ENCODE results near the gene SP110.
"Not testable (repeated sequence)": the region's sequence is repeated elsewhere in the genome, so short reads cannot be mapped to it uniquely, and the experiment has no call there.

The SP110 gene

GRCh38 chr2:230225486-230225885, 5.7 kb upstream of the SP110 start, which contains the start of gene SP140:
SP140 (plus strand) TSS chr2:230225736; CDS start chr2:230225845, 109 bp downstream.
- peak in 11 of 58 donors; percentile 0 to 14 (median 3) for DNase-seq

- no peak for DNase-seq
Measured at GRCh38 chr2:230224458-230224857, 4.7 kb upstream of the SP110 start.

GRCh38 chr2:230222829-230223228, 3.0 kb upstream of the SP110 start:
- not testable (repeated sequence) for DNase-seq

GRCh38 chr2:230221493-230221892, 1.7 kb upstream of the SP110 start:
- DNase-seq = no peak

- no peak for DNase-seq
Measured at GRCh38 chr2:230220347-230220969, 674 bp upstream of the SP110 start.

- peak in 1 of 58 donors; percentile 9 for DNase-seq
Measured at GRCh38 chr2:230218421-230218820, 1.4 kb downstream of the SP110 start.

- DNase-seq = no peak
Measured at GRCh38 chr2:230217424-230217823, 2.4 kb downstream of the SP110 start.

GRCh38 chr2:230216489-230216888, 3.3 kb downstream of the SP110 start:
- no peak for DNase-seq

- DNase-seq = no peak
Measured at GRCh38 chr2:230209422-230210051, 10.2 kb downstream of the SP110 start.

GRCh38 chr2:230208576-230208975, 11.2 kb downstream of the SP110 start:
- DNase-seq = no peak

- DNase-seq = no peak
Measured at GRCh38 chr2:230205721-230206120, 14.1 kb downstream of the SP110 start.

- DNase-seq = no peak
Measured at GRCh38 chr2:230205034-230205433, 14.8 kb downstream of the SP110 start.

GRCh38 chr2:230203110-230203676, 16.6 kb downstream of the SP110 start:
- no peak for DNase-seq

GRCh38 chr2:230202430-230203109, 17.2 kb downstream of the SP110 start:
- no peak for DNase-seq

GRCh38 chr2:230184727-230185578, 34.8 kb downstream of the SP110 start:
- DNase-seq = no peak

GRCh38 chr2:230181195-230181594, 38.6 kb downstream of the SP110 start:
- DNase-seq = no peak

- no peak for DNase-seq
Measured at GRCh38 chr2:230179907-230180306, 39.9 kb downstream of the SP110 start.

GRCh38 chr2:230178546-230179485, 41.0 kb downstream of the SP110 start:
- DNase-seq = no peak

GRCh38 chr2:230176996-230177395, 42.8 kb downstream of the SP110 start:
- no peak for DNase-seq

- DNase-seq = no peak
Measured at GRCh38 chr2:230174466-230174865, 45.3 kb downstream of the SP110 start.
